Measurements from ENCODE around the gene ZC3H7B. TPM values are rescaled to one million over a fixed set of nuclear protein-coding genes. Genes with fewer than 3 reads are reported as not detected.

Gene ZC3H7B
- total RNA-seq, 2 donors from 2014 or later: 56.7 to 79.1 TPM

- Histone ChIP-seq H3K36me3 (no peaks in the 10 kb centered on the region), H3K27me3 (replicated peaks; ENCODE audit: insufficient read depth) (no peaks in the 10 kb centered on the region), H3K4me3 (no peak overlapping the region), H3K9me3 (no peaks in the 10 kb centered on the region), H3K4me1 (replicated peaks) (peaks cover 24% of the 10 kb centered on the region), H3K27ac (no peak overlapping the region)
- TF ChIP-seq POLR2AphosphoS5 (IDR thresholded peaks at IDR 0.05) (no peak), CTCF (IDR thresholded peaks at IDR 0.05) (no peak), POLR2A (IDR thresholded peaks at IDR 0.05) (no peak)
- no peak for DNase-seq (ENCODE audit: low spot score)
- WGBS: 88% methylated on average over 3 of the region's 3 CpGs
- intact Hi-C loops (cut with DNase I): loop anchor here (10.0 kb wide), 1 partner anchor 57 kb away; the partner anchor contains the start of genes ACO2 and PHF5A
These were observed 106.1 kb downstream of the ZC3H7B start for GRCh38 chr22:41407433-41407832.

DNA sequence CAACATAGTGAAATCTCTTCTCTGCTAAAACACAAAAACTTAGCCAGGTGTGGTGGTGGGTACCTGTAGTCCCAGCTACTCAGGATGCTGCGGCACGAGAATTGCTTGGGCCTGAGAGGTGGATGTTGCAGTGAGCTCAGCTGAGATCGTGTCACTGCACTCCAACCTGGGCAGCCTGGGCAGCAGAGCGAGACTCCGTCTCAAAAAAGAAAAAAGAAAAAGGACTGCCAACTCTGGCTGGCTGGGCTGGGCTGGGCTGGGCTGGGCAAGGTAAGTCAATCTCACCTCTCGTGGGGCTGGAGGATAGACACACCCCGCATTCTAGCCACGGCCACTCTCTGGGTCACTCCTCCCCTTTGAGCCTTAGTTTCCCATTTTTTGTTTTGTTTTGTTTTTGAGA, 107.3 kb downstream of the ZC3H7B start:
- no peak overlapping the region for H3K27ac ChIP-seq
- no peak for DNase-seq (ENCODE audit: low spot score)
- H3K4me3 ChIP-seq: no peak overlapping the region
- no peaks in the 10 kb centered on the region for H3K9me3 ChIP-seq
- intact Hi-C loops (cut with DNase I): loop anchor here (10.0 kb wide), 1 partner anchor 56 kb away; the partner anchor contains the start of genes ACO2 and PHF5A
- TF ChIP-seq POLR2AphosphoS5 (IDR thresholded peaks at IDR 0.05): no peak
- TF ChIP-seq POLR2A (IDR thresholded peaks at IDR 0.05): no peak
- no peak for TF ChIP-seq CTCF (IDR thresholded peaks at IDR 0.05)
- H3K36me3 ChIP-seq: no peaks in the 10 kb centered on the region
- H3K27me3 ChIP-seq (replicated peaks; ENCODE audit: insufficient read depth): no peaks in the 10 kb centered on the region
- peaks cover 31% of the 10 kb centered on the region for H3K4me1 ChIP-seq (replicated peaks)
- WGBS: 81% methylated on average over 8 of the region's 8 CpGs

Small RNAs within 50 kb of the gene (microRNA-seq; reads per million reads assigned to microRNA genes)
- gene MIR6889: not detected

Small RNAs within 50 kb of the gene (small RNA-seq; reads per million reads assigned to genes)
- gene MIR6889 (0 reads per million in 2 donors), gene RNU6-495P (0 reads per million in 2 donors)

Other genes with a start within 250 kb of the ZC3H7B start
- 100 to 1,000 TPM; 130 to 156 TPM for gene EP300, start 208.9 kb upstream of the ZC3H7B start, total RNA-seq
- gene L3MBTL2, start 96.2 kb upstream of the ZC3H7B start, total RNA-seq: 10 to 100 TPM; 25.4 to 37.7 TPM
- 10 to 100 TPM in 1 of 2 donors, 1 to 10 TPM in 1; 8.2 to 19.0 TPM for gene CHADL, start 60.6 kb upstream of the ZC3H7B start, total RNA-seq
- 100 to 1,000 TPM in 1 of 2 donors, 10 to 100 TPM in 1; 47.8 to 127 TPM for gene RANGAP1, start 15.3 kb upstream of the ZC3H7B start, total RNA-seq
- 10 to 100 TPM; 26.2 to 51.7 TPM for gene TEF, start 80.4 kb downstream of the ZC3H7B start, total RNA-seq
- gene TOB2, start 145.3 kb downstream of the ZC3H7B start, total RNA-seq: 10 to 100 TPM; 56.7 to 80.8 TPM
- gene PHF5A, start 167.2 kb downstream of the ZC3H7B start, total RNA-seq: 10 to 100 TPM; 35.8 to 40.2 TPM
- 100 to 1,000 TPM; 100 to 177 TPM for gene ACO2, start 167.6 kb downstream of the ZC3H7B start, total RNA-seq
- 10 to 100 TPM; 27.8 to 29.1 TPM for gene POLR3H, start 242.9 kb downstream of the ZC3H7B start, total RNA-seq

All from prostate gland (tissue), 2 donors.